HEK293T (cell line): ENCODE data around the gene PWWP2A.

Experiments used
- BHLHE40 ChIP-seq: fragments of 450-650 bp; IDR thresholded peaks from 2 replicates; pipeline ENCODE4 v1.6.1; 2016; ENCODE audit warnings: mild to moderate bottlenecking, moderate library complexity, borderline replicate concordance
- ELF4 ChIP-seq: fragments of 450-650 bp; IDR thresholded peaks from 2 replicates; pipeline ENCODE4 v1.6.1; 2017; ENCODE audit warnings: antibody characterized with exemption
- FOXK2 ChIP-seq: fragments of 450-650 bp; IDR thresholded peaks from 2 replicates; pipeline ENCODE4 v1.6.1; 2016; ENCODE audit warnings: mild to moderate bottlenecking
- L3MBTL2 ChIP-seq: fragments of 450-650 bp; conservative IDR thresholded peaks from 2 replicates; pipeline ENCODE4 v1.6.1; 2016; ENCODE audit warnings: mild to moderate bottlenecking
- NFRKB ChIP-seq: fragments of 450-650 bp; IDR thresholded peaks from 2 replicates; pipeline ENCODE4 v1.6.1; 2016; ENCODE audit warnings: mild to moderate bottlenecking, moderate library complexity
- SP1 ChIP-seq: fragments of 450-650 bp; IDR thresholded peaks from 2 replicates; pipeline ENCODE4 v1.6.1; 2017
- SUZ12 ChIP-seq: fragments of 450-650 bp; IDR thresholded peaks from 2 replicates; pipeline ENCODE4 v1.6.1; 2016; ENCODE audit warnings: mild to moderate bottlenecking
- TARDBP ChIP-seq: fragments of 450-650 bp; IDR thresholded peaks from 2 replicates; pipeline ENCODE4 v1.6.1; 2016

- TF ChIP-seq NFRKB = no peak
- no peak for TF ChIP-seq TARDBP
- TF ChIP-seq ELF4 = no peak
- TF ChIP-seq FOXK2 = no peak
- TF ChIP-seq SP1 = no peak
- TF ChIP-seq L3MBTL2 = no peak
- no peak for TF ChIP-seq SUZ12
- no peak for TF ChIP-seq BHLHE40
These were observed 44.2 kb downstream of the PWWP2A start for GRCh38 chr5:160075073-160075472.
